ENCODE measurements around the gene TRAF3IP3. TPM values are rescaled to one million over a fixed set of nuclear protein-coding genes. Genes with fewer than 3 reads are reported as not detected.

Gene TRAF3IP3
- total and polyA plus RNA-seq, 2 of the 13 experiments (the other 11 are each of a cell fraction or from before 2014, with no cell fraction given) = not detected

DNA sequence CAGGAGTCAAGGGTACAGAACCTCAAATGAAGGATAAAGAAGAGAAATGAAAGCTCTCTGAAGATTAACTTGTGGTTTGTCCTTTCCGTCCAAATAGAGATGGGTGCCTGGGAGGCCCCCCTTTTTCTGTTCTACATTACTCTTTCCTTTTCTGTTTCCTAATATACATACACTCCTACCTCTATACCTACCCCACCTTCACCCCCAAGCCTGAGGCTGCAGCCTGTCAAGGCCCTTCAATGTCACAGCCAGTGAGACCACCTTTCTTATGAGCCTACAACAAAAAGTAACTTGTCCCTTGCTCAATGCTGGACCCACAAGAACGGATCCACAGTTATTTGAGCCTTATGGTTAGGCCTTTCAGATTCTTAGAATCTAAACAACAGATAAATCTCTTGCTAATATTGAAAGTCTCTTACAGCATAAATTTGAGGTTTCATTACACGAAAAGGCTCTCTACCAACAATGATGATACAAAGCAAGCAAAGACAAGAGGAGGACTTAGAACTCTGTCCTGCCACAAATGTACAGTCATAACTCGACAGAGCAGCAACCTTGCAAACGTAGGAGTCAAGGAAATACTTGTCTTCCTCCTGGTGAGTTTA is 4.1 kb upstream of the TRAF3IP3 start (continued):
- TF ChIP-seq, protein P1, sequence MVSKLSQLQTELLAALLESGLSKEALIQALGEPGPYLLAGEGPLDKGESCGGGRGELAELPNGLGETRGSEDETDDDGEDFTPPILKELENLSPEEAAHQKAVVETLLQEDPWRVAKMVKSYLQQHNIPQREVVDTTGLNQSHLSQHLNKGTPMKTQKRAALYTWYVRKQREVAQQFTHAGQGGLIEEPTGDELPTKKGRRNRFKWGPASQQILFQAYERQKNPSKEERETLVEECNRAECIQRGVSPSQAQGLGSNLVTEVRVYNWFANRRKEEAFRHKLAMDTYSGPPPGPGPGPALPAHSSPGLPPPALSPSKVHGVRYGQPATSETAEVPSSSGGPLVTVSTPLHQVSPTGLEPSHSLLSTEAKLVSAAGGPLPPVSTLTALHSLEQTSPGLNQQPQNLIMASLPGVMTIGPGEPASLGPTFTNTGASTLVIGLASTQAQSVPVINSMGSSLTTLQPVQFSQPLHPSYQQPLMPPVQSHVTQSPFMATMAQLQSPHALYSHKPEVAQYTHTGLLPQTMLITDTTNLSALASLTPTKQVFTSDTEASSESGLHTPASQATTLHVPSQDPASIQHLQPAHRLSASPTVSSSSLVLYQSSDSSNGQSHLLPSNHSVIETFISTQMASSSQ (IDR thresholded peaks at IDR 0.05; ENCODE audit: low read depth) = no peak
- TF ChIP-seq, protein P1 (CRISPR knock-in tag; IDR thresholded peaks at IDR 0.05; ENCODE audit: borderline replicate concordance) = no peak
- TF ChIP-seq, protein P2, sequence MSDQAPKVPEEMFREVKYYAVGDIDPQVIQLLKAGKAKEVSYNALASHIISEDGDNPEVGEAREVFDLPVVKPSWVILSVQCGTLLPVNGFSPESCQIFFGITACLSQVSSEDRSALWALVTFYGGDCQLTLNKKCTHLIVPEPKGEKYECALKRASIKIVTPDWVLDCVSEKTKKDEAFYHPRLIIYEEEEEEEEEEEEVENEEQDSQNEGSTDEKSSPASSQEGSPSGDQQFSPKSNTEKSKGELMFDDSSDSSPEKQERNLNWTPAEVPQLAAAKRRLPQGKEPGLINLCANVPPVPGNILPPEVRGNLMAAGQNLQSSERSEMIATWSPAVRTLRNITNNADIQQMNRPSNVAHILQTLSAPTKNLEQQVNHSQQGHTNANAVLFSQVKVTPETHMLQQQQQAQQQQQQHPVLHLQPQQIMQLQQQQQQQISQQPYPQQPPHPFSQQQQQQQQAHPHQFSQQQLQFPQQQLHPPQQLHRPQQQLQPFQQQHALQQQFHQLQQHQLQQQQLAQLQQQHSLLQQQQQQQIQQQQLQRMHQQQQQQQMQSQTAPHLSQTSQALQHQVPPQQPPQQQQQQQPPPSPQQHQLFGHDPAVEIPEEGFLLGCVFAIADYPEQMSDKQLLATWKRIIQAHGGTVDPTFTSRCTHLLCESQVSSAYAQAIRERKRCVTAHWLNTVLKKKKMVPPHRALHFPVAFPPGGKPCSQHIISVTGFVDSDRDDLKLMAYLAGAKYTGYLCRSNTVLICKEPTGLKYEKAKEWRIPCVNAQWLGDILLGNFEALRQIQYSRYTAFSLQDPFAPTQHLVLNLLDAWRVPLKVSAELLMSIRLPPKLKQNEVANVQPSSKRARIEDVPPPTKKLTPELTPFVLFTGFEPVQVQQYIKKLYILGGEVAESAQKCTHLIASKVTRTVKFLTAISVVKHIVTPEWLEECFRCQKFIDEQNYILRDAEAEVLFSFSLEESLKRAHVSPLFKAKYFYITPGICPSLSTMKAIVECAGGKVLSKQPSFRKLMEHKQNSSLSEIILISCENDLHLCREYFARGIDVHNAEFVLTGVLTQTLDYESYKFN (CRISPR knock-in tag; conservative IDR thresholded peaks at IDR 0.05) = no peak
- no peak for TF ChIP-seq ZNF263 (CRISPR knock-in tag; IDR thresholded peaks at IDR 0.05)
- TF ChIP-seq JUN (CRISPR knock-in tag; IDR thresholded peaks at IDR 0.05) = no peak
- no peak for TF ChIP-seq SMARCC2 (IDR thresholded peaks at IDR 0.05)
- no peak for TF ChIP-seq ZKSCAN8 (CRISPR knock-in tag; IDR thresholded peaks at IDR 0.05; ENCODE audit: borderline replicate concordance)
- no peak for TF ChIP-seq DNMT1 (CRISPR knock-in tag; IDR thresholded peaks at IDR 0.05)
- TF ChIP-seq, protein P3, sequence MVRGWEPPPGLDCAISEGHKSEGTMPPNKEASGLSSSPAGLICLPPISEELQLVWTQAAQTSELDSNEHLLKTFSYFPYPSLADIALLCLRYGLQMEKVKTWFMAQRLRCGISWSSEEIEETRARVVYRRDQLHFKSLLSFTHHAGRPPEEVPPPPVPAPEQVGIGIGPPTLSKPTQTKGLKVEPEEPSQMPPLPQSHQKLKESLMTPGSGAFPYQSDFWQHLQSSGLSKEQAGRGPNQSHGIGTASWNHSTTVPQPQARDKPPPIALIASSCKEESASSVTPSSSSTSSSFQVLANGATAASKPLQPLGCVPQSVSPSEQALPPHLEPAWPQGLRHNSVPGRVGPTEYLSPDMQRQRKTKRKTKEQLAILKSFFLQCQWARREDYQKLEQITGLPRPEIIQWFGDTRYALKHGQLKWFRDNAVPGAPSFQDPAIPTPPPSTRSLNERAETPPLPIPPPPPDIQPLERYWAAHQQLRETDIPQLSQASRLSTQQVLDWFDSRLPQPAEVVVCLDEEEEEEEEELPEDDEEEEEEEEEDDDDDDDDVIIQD (CRISPR knock-in tag; IDR thresholded peaks at IDR 0.05; ENCODE audit: low read depth) = no peak
- no peak for TF ChIP-seq SMC3 (IDR thresholded peaks at IDR 0.05; ENCODE audit: low read length)
- TF ChIP-seq SYNCRIP (IDR thresholded peaks at IDR 0.05; ENCODE audit: insufficient read depth, low read depth, low read length) = no peak
- no peak for TF ChIP-seq ZNF326 (CRISPR knock-in tag; IDR thresholded peaks at IDR 0.05; ENCODE audit: borderline replicate concordance)
- no peak for TF ChIP-seq RORA (CRISPR knock-in tag; IDR thresholded peaks at IDR 0.05)
- TF ChIP-seq, protein P4, sequence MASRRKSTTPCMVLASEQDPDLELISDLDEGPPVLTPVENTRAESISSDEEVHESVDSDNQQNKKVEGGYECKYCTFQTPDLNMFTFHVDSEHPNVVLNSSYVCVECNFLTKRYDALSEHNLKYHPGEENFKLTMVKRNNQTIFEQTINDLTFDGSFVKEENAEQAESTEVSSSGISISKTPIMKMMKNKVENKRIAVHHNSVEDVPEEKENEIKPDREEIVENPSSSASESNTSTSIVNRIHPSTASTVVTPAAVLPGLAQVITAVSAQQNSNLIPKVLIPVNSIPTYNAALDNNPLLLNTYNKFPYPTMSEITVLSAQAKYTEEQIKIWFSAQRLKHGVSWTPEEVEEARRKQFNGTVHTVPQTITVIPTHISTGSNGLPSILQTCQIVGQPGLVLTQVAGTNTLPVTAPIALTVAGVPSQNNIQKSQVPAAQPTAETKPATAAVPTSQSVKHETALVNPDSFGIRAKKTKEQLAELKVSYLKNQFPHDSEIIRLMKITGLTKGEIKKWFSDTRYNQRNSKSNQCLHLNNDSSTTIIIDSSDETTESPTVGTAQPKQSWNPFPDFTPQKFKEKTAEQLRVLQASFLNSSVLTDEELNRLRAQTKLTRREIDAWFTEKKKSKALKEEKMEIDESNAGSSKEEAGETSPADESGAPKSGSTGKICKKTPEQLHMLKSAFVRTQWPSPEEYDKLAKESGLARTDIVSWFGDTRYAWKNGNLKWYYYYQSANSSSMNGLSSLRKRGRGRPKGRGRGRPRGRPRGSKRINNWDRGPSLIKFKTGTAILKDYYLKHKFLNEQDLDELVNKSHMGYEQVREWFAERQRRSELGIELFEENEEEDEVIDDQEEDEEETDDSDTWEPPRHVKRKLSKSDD (CRISPR knock-in tag; IDR thresholded peaks at IDR 0.05; ENCODE audit: low read depth) = no peak
- no peak for TF ChIP-seq TOPORS (CRISPR knock-in tag; IDR thresholded peaks at IDR 0.05)

Measured in HepG2 (cell line).